WTC11 (cell line): Measurements from ENCODE around the gene HMGN4. TPM values are rescaled to one million over a fixed set of nuclear protein-coding genes. Genes with fewer than 3 reads are reported as not detected.
A peak's percentile ranks its signal among the peaks of the same experiment; 100 is the strongest.

Experiments used
- ATAC-seq: fragments of 200-7000 bp; cut with Tn5 transposase; 2 replicates; pipeline ENCODE4 v1.10.0; 2021; ENCODE audit warnings: mild to moderate bottlenecking, moderate library complexity
- CTCF ChIA-PET: fragments of 300-600 bp; sonication (Branson Sonifier 250); formaldehyde crosslinking; loops from one replicate; lab custom pipeline; 2021; ENCODE audit warnings: antibody characterized with exemption; lab: Charles Lee
- POLR2A ChIA-PET: fragments of 350-600 bp; sonication (Branson Sonifier 250); formaldehyde crosslinking; loops from one replicate; lab custom pipeline; 2021; ENCODE audit warnings: antibody characterized with exemption; lab: Charles Lee
- DNase-seq: peaks from one replicate; pipeline ENCODE4 v3.0.0; 2021; ENCODE audit warnings: low spot score
- H3K27ac Mint-ChIP-seq: 2 replicates; pipeline ENCODE4 v1.8.0; 2021; ENCODE audit warnings: mixed read lengths
- H3K27me3 Mint-ChIP-seq: 2 replicates; pipeline ENCODE4 v1.8.0; 2021; ENCODE audit warnings: low read depth, mild to moderate bottlenecking, moderate library complexity, mixed read lengths
- H3K36me3 Mint-ChIP-seq: 2 replicates; pipeline ENCODE4 v1.8.0; 2021; ENCODE audit warnings: mixed read lengths
- H3K4me1 Mint-ChIP-seq: 2 replicates; pipeline ENCODE4 v1.8.0; 2022; ENCODE audit warnings: mixed read lengths
- H3K4me3 Mint-ChIP-seq: 2 replicates; pipeline ENCODE4 v1.8.0; 2021; ENCODE audit warnings: mild to moderate bottlenecking, moderate library complexity, mixed read lengths
- H3K9me3 Mint-ChIP-seq: 2 replicates; pipeline ENCODE4 v1.8.0; 2021; ENCODE audit warnings: mixed read lengths
- AFF4 ChIP-seq: sonication (generic); formaldehyde crosslinking; IDR thresholded peaks from 2 replicates; pipeline ENCODE4 v1.8.1; 2023; ENCODE audit warnings: mild to moderate bottlenecking, missing genetic modification reagents, borderline replicate concordance
- CREM ChIP-seq: sonication (generic); formaldehyde crosslinking; IDR thresholded peaks from 2 replicates; pipeline ENCODE4 v1.8.1; 2022; ENCODE audit warnings: mild to moderate bottlenecking, missing genetic modification reagents, moderate library complexity
- E2F5 ChIP-seq: sonication (generic); formaldehyde crosslinking; IDR thresholded peaks from 2 replicates; pipeline ENCODE4 v1.8.1; 2022; ENCODE audit warnings: mild to moderate bottlenecking, moderate library complexity, missing genetic modification reagents
- ELF4 ChIP-seq: sonication (generic); formaldehyde crosslinking; IDR thresholded peaks from 2 replicates; pipeline ENCODE4 v1.8.1; 2022; ENCODE audit warnings: low read depth, mild to moderate bottlenecking, moderate library complexity, missing genetic modification reagents
- FOXJ3 ChIP-seq: sonication (generic); formaldehyde crosslinking; IDR thresholded peaks from 2 replicates; pipeline ENCODE4 v1.9.0; 2021; ENCODE audit warnings: missing genetic modification reagents, mild to moderate bottlenecking, borderline replicate concordance
- IRF1 ChIP-seq: sonication (generic); formaldehyde crosslinking; IDR thresholded peaks from 2 replicates; pipeline ENCODE4 v1.8.0; 2023; ENCODE audit warnings: missing genetic modification reagents
- MLX ChIP-seq: sonication (generic); formaldehyde crosslinking; IDR thresholded peaks from 2 replicates; pipeline ENCODE4 v1.8.1; 2023; ENCODE audit warnings: mild to moderate bottlenecking, missing genetic modification reagents, moderate library complexity
- MXD4 ChIP-seq: fragments of 250-450 bp; sonication (Bioruptor Pico); IDR thresholded peaks from 2 replicates; pipeline ENCODE4 v1.8.0; 2021; ENCODE audit warnings: mild to moderate bottlenecking, moderate library complexity, borderline replicate concordance
- NFATC4 ChIP-seq: fragments of 250-450 bp; sonication (Bioruptor Pico); IDR thresholded peaks from 2 replicates; pipeline ENCODE4 v1.9.0; 2021; ENCODE audit warnings: mild to moderate bottlenecking
- NR2C2 ChIP-seq: sonication (generic); formaldehyde crosslinking; IDR thresholded peaks from 2 replicates; pipeline ENCODE4 v1.8.0; 2022; ENCODE audit warnings: mild to moderate bottlenecking, missing genetic modification reagents
- RORB ChIP-seq: fragments of 250-450 bp; sonication (Bioruptor Pico); IDR thresholded peaks from 2 replicates; pipeline ENCODE4 v1.9.0; 2021; ENCODE audit warnings: mild to moderate bottlenecking
- TP53 ChIP-seq: sonication (generic); formaldehyde crosslinking; IDR thresholded peaks from 2 replicates; pipeline ENCODE4 v1.8.1; 2023; ENCODE audit warnings: mild to moderate bottlenecking, missing genetic modification reagents
- USF1 ChIP-seq: sonication (generic); formaldehyde crosslinking; IDR thresholded peaks from 2 replicates; pipeline ENCODE4 v1.8.0; 2022; ENCODE audit warnings: mild to moderate bottlenecking, missing genetic modification reagents
- ZBTB21 ChIP-seq: sonication (generic); formaldehyde crosslinking; IDR thresholded peaks from 2 replicates; pipeline ENCODE4 v1.8.1; 2023; ENCODE audit warnings: mild to moderate bottlenecking, missing genetic modification reagents, borderline replicate concordance
- ZMAT4 ChIP-seq: fragments of 250-450 bp; sonication (Bioruptor Pico); IDR thresholded peaks from 2 replicates; pipeline ENCODE4 v1.9.0; 2021; ENCODE audit warnings: mild to moderate bottlenecking
- ZNF317 ChIP-seq: sonication (generic); formaldehyde crosslinking; IDR thresholded peaks from 2 replicates; pipeline ENCODE4 v1.8.1; 2023; ENCODE audit warnings: low read depth, mild to moderate bottlenecking, moderate library complexity, missing genetic modification reagents, borderline replicate concordance
- ZNF512 ChIP-seq: sonication (generic); formaldehyde crosslinking; IDR thresholded peaks from 2 replicates; pipeline ENCODE4 v1.8.1; 2022; ENCODE audit warnings: missing genetic modification reagents, borderline replicate concordance
- total RNA-seq: library from RNA; stranded (reverse); gene quantifications from 3 replicates; pipeline ENCODE4 v1.2.3, GENCODE V29; 2021

Gene HMGN4
- total RNA-seq, 1 experiment from 2014 or later = 57.1 TPM

GRCh38 chr6:26493258-26493657, 44.9 kb upstream of the HMGN4 start:
- DNase-seq (no peak), ATAC-seq (peak; percentile 78)
- H3K27ac Mint-ChIP-seq = no peak overlapping the region
- POLR2A ChIA-PET = no interaction called here
- H3K4me3 Mint-ChIP-seq = no peak overlapping the region
- H3K4me1 Mint-ChIP-seq = no peaks in the 10 kb centered on the region
- CTCF ChIA-PET = no interaction called here
- no peaks in the 10 kb centered on the region for H3K9me3 Mint-ChIP-seq
- TF ChIP-seq ELF4 (CRISPR knock-in tag) (no peak), ZMAT4 (CRISPR knock-in tag) (no peak), MLX (no peak), CREM (CRISPR knock-in tag) (no peak), ZBTB21 (CRISPR knock-in tag) (no peak), AFF4 (CRISPR knock-in tag) (no peak), FOXJ3 (CRISPR knock-in tag) (no peak), TP53 (CRISPR knock-in tag) (no peak), MXD4 (CRISPR knock-in tag) (no peak)
- peaks cover 13% of the 10 kb centered on the region for H3K27me3 Mint-ChIP-seq
- H3K36me3 Mint-ChIP-seq = no peaks in the 10 kb centered on the region

GRCh38 chr6:26494117-26494516, 44.0 kb upstream of the HMGN4 start:
- Mint-ChIP-seq H3K36me3 (no peaks in the 10 kb centered on the region), H3K9me3 (no peaks in the 10 kb centered on the region), H3K27me3 (peaks cover 13% of the 10 kb centered on the region), H3K27ac (no peak overlapping the region), H3K4me3 (no peak overlapping the region), H3K4me1 (no peaks in the 10 kb centered on the region)
- TF ChIP-seq E2F5 (no peak), ZNF317 (CRISPR knock-in tag) (no peak), RORB (no peak), NR2C2 (CRISPR knock-in tag) (no peak), USF1 (CRISPR knock-in tag) (no peak), MXD4 (CRISPR knock-in tag) (no peak), IRF1 (CRISPR knock-in tag) (no peak), ZNF512 (no peak), NFATC4 (no peak), ELF4 (CRISPR knock-in tag) (no peak), AFF4 (CRISPR knock-in tag) (no peak)
- ChIA-PET POLR2A (no interaction called here), CTCF (no interaction called here)
- DNase-seq = no peak
- ATAC-seq = no peak
